Measurements from ENCODE around the gene PLA2G7. TPM values are rescaled to one million over a fixed set of nuclear protein-coding genes. Genes with fewer than 3 reads are reported as not detected.

The PLA2G7 gene
- total and polyA plus RNA-seq, 2 of the 4 experiments (the other 2 are of a cell fraction) = not detected

DNA sequence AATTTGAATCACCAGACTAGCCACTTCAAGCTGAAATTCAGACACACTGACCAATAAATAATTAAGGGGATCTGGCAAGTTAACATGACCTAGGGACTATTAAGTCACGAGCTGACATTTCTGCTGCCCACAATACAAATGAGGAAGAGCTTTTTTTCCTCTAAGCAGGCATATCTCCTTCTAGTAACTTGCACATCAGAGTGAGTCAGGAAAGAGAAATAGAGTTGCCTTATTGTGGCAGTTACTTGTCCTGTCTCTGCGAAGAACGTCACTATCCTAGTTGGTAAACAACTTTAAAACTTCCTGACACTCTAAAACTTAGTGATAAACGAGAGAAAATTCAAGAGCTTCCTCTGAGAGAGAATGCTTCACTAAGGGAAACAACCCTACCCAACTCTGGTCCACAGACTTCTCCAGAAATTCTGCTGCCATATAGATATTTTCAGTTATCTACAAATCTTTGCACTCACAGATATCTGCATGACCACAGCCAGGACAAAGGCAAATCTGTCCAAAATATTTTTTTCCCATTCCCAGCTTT lies 4.2 kb downstream of the PLA2G7 start:
- H3K9me3 ChIP-seq (ENCODE audit: control insufficient read depth, insufficient read depth, low read length) = no peaks in the 10 kb centered on the region
- dilution Hi-C loops (cut with HindIII; ENCODE audit: low sequenced_read_pairs, unreplicated experiment) = no loop called here

More for the DNA sequence above, 4.2 kb downstream of the PLA2G7 start:
- POLR2A ChIA-PET (ENCODE audit: unreplicated experiment) = no interaction called here
- no peak for ATAC-seq (ENCODE audit: low read depth)
- Histone ChIP-seq H4K5ac (ENCODE audit: low read depth, low read length) (no peak overlapping the region), H2BK15ac (ENCODE audit: low read depth, low read length) (no peak overlapping the region), H3K79me1 (ENCODE audit: low read depth in 1 of 2, low read length in 2 of 2) (no peaks in the 10 kb centered on the region), H3K36me3 (ENCODE audit: control insufficient read depth, insufficient read depth, low read length) (no peaks in the 10 kb centered on the region), H3K4me3 (ENCODE audit: insufficient read depth, low read depth, low read length) (no peak overlapping the region), H3K9me1 (ENCODE audit: insufficient read depth, low read length) (no peaks in the 10 kb centered on the region), H2BK20ac (ENCODE audit: low read depth, low read length) (no peak overlapping the region), H2AFZ (replicated peaks; ENCODE audit: low read length, poor library complexity) (no peak overlapping the region), H4K20me1 (ENCODE audit: insufficient read depth, low read length) (no peaks in the 10 kb centered on the region), H3K27me3 (ENCODE audit: control insufficient read depth, insufficient read depth, low read length) (peaks cover 26% of the 10 kb centered on the region), H3K4me2 (ENCODE audit: low read depth, low read length) (no peak overlapping the region), H3K27ac (ENCODE audit: insufficient read depth, low read length) (no peak overlapping the region), H3K14ac (replicated peaks; ENCODE audit: low read depth, low read length) (no peak overlapping the region), H3K18ac (ENCODE audit: low read depth, low read length) (no peak overlapping the region), H3K23ac (ENCODE audit: low read depth, low read length) (no peak overlapping the region), H2BK120ac (ENCODE audit: low read depth, low read length) (no peak overlapping the region), H2AK5ac (ENCODE audit: low read depth, low read length) (no peak overlapping the region), H4K91ac (ENCODE audit: insufficient read depth, low read depth, low read length) (no peak overlapping the region), H3K4ac (ENCODE audit: low read depth, low read length) (no peak overlapping the region), H3K9ac (ENCODE audit: low read depth, low read length) (no peak overlapping the region), H3K4me1 (ENCODE audit: control insufficient read depth, insufficient read depth, low read length) (0 out of 2 replicates have a peak, but pooled peaks cover 2% of the 10 kb centered on the region), H3K56ac (ENCODE audit: extremely low read depth, insufficient read depth, low read length) (no peak overlapping the region), H4K8ac (ENCODE audit: low read depth in 2 of 2, low read length in 2 of 2) (no peak overlapping the region), H2AK9ac (replicated peaks; ENCODE audit: low read depth, low read length, poor library complexity) (no peak overlapping the region), H2BK5ac (ENCODE audit: low read depth, low read length, poor library complexity, severe bottlenecking) (no peak overlapping the region)
- in situ Hi-C loops (cut with MboI; ENCODE audit: low sequenced_read_pairs) (no loop called here), intact Hi-C loops (cut with micrococcal nuclease) (no loop called here)
- TF ChIP-seq RFX5 (IDR thresholded peaks at IDR 0.05; ENCODE audit: low read depth, low read length) = no peak
- TF ChIP-seq MAFK (IDR thresholded peaks at IDR 0.05; ENCODE audit: low read depth, low read length) = no peak
- TF ChIP-seq CEBPB (IDR thresholded peaks at IDR 0.05; ENCODE audit: low read depth, low read length) = no peak
- TF ChIP-seq BHLHE40 (IDR thresholded peaks at IDR 0.05; ENCODE audit: low read depth, low read length) = no peak
- no peak for TF ChIP-seq CHD1 (IDR thresholded peaks at IDR 0.05; ENCODE audit: low read depth, low read length)
- no peak for TF ChIP-seq FOS (IDR thresholded peaks at IDR 0.05; ENCODE audit: low read depth, low read length)
- no peak for TF ChIP-seq POLR2A (IDR thresholded peaks at IDR 0.05; ENCODE audit: low read depth, low read length)
- TF ChIP-seq, protein P1, sequence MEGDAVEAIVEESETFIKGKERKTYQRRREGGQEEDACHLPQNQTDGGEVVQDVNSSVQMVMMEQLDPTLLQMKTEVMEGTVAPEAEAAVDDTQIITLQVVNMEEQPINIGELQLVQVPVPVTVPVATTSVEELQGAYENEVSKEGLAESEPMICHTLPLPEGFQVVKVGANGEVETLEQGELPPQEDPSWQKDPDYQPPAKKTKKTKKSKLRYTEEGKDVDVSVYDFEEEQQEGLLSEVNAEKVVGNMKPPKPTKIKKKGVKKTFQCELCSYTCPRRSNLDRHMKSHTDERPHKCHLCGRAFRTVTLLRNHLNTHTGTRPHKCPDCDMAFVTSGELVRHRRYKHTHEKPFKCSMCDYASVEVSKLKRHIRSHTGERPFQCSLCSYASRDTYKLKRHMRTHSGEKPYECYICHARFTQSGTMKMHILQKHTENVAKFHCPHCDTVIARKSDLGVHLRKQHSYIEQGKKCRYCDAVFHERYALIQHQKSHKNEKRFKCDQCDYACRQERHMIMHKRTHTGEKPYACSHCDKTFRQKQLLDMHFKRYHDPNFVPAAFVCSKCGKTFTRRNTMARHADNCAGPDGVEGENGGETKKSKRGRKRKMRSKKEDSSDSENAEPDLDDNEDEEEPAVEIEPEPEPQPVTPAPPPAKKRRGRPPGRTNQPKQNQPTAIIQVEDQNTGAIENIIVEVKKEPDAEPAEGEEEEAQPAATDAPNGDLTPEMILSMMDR (conservative IDR thresholded peaks at IDR 0.05; ENCODE audit: low read depth, low read length) = no peak
- TF ChIP-seq RAD21 (IDR thresholded peaks at IDR 0.05; ENCODE audit: low read length) = no peak
- no peak for TF ChIP-seq RCOR1 (IDR thresholded peaks at IDR 0.05; ENCODE audit: insufficient replicate concordance, low read length)
- TF ChIP-seq NFE2L2 (IDR thresholded peaks at IDR 0.05; ENCODE audit: low read depth, low read length) = no peak
- TF ChIP-seq MXI1 (IDR thresholded peaks at IDR 0.05; ENCODE audit: borderline replicate concordance, low read depth, low read length) = no peak
- no peak for TF ChIP-seq SMC3 (IDR thresholded peaks at IDR 0.05; ENCODE audit: low read depth, low read length)
- no peak for TF ChIP-seq MAZ (IDR thresholded peaks at IDR 0.05; ENCODE audit: borderline replicate concordance, low read depth, low read length)
- no CpG with 5 or more reads among the region's 4 CpGs for WGBS, 2 experiments (ENCODE audit: extremely low coverage in 2 of 2, insufficient read length in 1 of 2)
- DNase-seq = no peak
- CTCF ChIA-PET = no interaction called here
- no TSS peak for BruUV-seq (replicated peaks)

All from IMR-90 (cell line).